IMR-90 (cell line): Measurements from ENCODE around the gene ARL8B. TPM values are rescaled to one million over a fixed set of nuclear protein-coding genes. Genes with fewer than 3 reads are reported as not detected.

Experiments
- ATAC-seq: fragments of 200-7000 bp; cut with Tn5 transposase; 2 replicates; pipeline ENCODE4 v1.9.1; 2020; ENCODE audit warnings: low read depth, mild to moderate bottlenecking, moderate library complexity
- BruUV-seq: library from RNA; stranded (reverse); fragments of 400-500 nt; replicated peaks from 2 replicates; lab custom pipeline; 2021; lab: Mats Ljungman, UMichigan
- CTCF ChIA-PET: fragments of 300-600 bp; formaldehyde crosslinking; extraction: SDS; loops from one replicate; lab custom pipeline; 2021; ENCODE audit warnings: antibody characterized with exemption; lab: Yijun Ruan, JAX
- POLR2A ChIA-PET: fragments of 300-600 bp; sonication (Branson Sonifier 250); formaldehyde crosslinking; loops from one replicate; lab custom pipeline; 2022; ENCODE audit warnings: antibody characterized with exemption; ENCODE audit not compliant: unreplicated experiment; lab: Charles Lee
- DNase-seq: peaks from one replicate; pipeline ENCODE4 v3.0.0; 2013
- H2AFZ ChIP-seq: replicated peaks from 2 replicates; pipeline ENCODE3; 2013; ENCODE audit warnings: low read length, mild to moderate bottlenecking; ENCODE audit not compliant: poor library complexity
- H2AK5ac ChIP-seq: 2 replicates; pipeline ENCODE4 v1.6.1; 2013; ENCODE audit warnings: low read depth, low read length, inconsistent platforms
- H2AK9ac ChIP-seq: replicated peaks from 2 replicates; pipeline ENCODE3; 2013; ENCODE audit warnings: mild to moderate bottlenecking, low read depth, low read length, moderate library complexity; ENCODE audit not compliant: poor library complexity
- H2BK120ac ChIP-seq: 2 replicates; pipeline ENCODE4 v1.6.1; 2013; ENCODE audit warnings: low read depth, low read length, inconsistent platforms
- H2BK15ac ChIP-seq: 3 replicates; pipeline ENCODE4 v1.6.1; 2013; ENCODE audit warnings: low read depth, low read length, inconsistent platforms
- H2BK20ac ChIP-seq: 2 replicates; pipeline ENCODE4 v1.6.1; 2013; ENCODE audit warnings: low read depth, mild to moderate bottlenecking, inconsistent platforms, low read length, moderate library complexity
- H2BK5ac ChIP-seq: 2 replicates; pipeline ENCODE4 v1.6.1; 2013; ENCODE audit warnings: mild to moderate bottlenecking, low read depth, low read length, inconsistent platforms; ENCODE audit not compliant: poor library complexity, severe bottlenecking
- H3K14ac ChIP-seq: replicated peaks from 2 replicates; pipeline ENCODE4 v1.6.1; 2013; ENCODE audit warnings: low read depth, low read length, inconsistent platforms
- H3K18ac ChIP-seq: 2 replicates; pipeline ENCODE4 v1.6.1; 2013; ENCODE audit warnings: low read depth, low read length, control low read depth
- H3K23ac ChIP-seq: 2 replicates; pipeline ENCODE4 v1.6.1; 2013; ENCODE audit warnings: low read depth, low read length, inconsistent platforms
- H3K27ac ChIP-seq: 2 replicates; pipeline ENCODE4 v1.5.1; 2013; ENCODE audit warnings: mild to moderate bottlenecking, control low read depth, low read length; ENCODE audit not compliant: insufficient read depth
- H3K27me3 ChIP-seq: 2 replicates; pipeline ENCODE4 v1.6.1; 2013; ENCODE audit warnings: low read length; ENCODE audit not compliant: control insufficient read depth, insufficient read depth
- H3K36me3 ChIP-seq: 2 replicates; pipeline ENCODE4 v1.6.1; 2013; ENCODE audit warnings: low read length, mixed read lengths; ENCODE audit not compliant: control insufficient read depth, insufficient read depth
- H3K4ac ChIP-seq: 2 replicates; pipeline ENCODE4 v1.6.1; 2013; ENCODE audit warnings: low read depth, low read length, inconsistent platforms
- H3K4me1 ChIP-seq: 2 replicates; pipeline ENCODE4 v1.6.1; 2013; ENCODE audit warnings: low read length, mixed read lengths; ENCODE audit not compliant: control insufficient read depth, insufficient read depth
- H3K4me2 ChIP-seq: 2 replicates; pipeline ENCODE4 v1.6.1; 2013; ENCODE audit warnings: low read depth, mild to moderate bottlenecking, control low read depth, low read length, moderate library complexity
- H3K4me3 ChIP-seq: 2 replicates; pipeline ENCODE4 v1.5.1; 2013; ENCODE audit warnings: low read depth, mild to moderate bottlenecking, control low read depth, low read length, moderate library complexity; ENCODE audit not compliant: insufficient read depth
- H3K56ac ChIP-seq: 2 replicates; pipeline ENCODE4 v1.6.1; 2013; ENCODE audit warnings: low read length, inconsistent platforms; ENCODE audit not compliant: insufficient read depth; ENCODE audit errors: extremely low read depth
- H3K79me1 ChIP-seq, 2 experiments: 2 replicates each; pipeline ENCODE4 v1.6.1; 2013; ENCODE audit warnings: low read length in 2 of 2, inconsistent platforms in 1 of 2, low read depth in 1 of 2
- H3K9ac ChIP-seq: 2 replicates; pipeline ENCODE4 v1.6.1; 2013; ENCODE audit warnings: low read depth, low read length, control low read depth
- H3K9me1 ChIP-seq: 2 replicates; pipeline ENCODE4 v1.6.1; 2013; ENCODE audit warnings: low read length, inconsistent platforms; ENCODE audit not compliant: insufficient read depth
- H3K9me3 ChIP-seq: 2 replicates; pipeline ENCODE4 v1.6.1; 2013; ENCODE audit warnings: low read length; ENCODE audit not compliant: control insufficient read depth, insufficient read depth
- H4K20me1 ChIP-seq: 2 replicates; pipeline ENCODE4 v1.6.1; 2013; ENCODE audit warnings: low read length, inconsistent platforms; ENCODE audit not compliant: insufficient read depth
- H4K5ac ChIP-seq: 2 replicates; pipeline ENCODE4 v1.6.1; 2013; ENCODE audit warnings: mild to moderate bottlenecking, low read depth, low read length, control low read depth
- H4K8ac ChIP-seq, 2 experiments: 2 replicates each; pipeline ENCODE4 v1.6.1; 2013; ENCODE audit warnings: low read depth in 2 of 2, low read length in 2 of 2, control low read depth in 1 of 2, inconsistent platforms in 1 of 2
- H4K91ac ChIP-seq: 2 replicates; pipeline ENCODE4 v1.6.1; 2013; ENCODE audit warnings: low read depth, low read length, inconsistent platforms; ENCODE audit not compliant: insufficient read depth
- ELK1 ChIP-seq: fragments of 150-350 bp; IDR thresholded peaks from 2 replicates; pipeline ENCODE4 v1.6.1; 2016; ENCODE audit warnings: low read depth, mild to moderate bottlenecking, low read length, moderate library complexity, borderline replicate concordance
- MAFK ChIP-seq: IDR thresholded peaks from 2 replicates; pipeline ENCODE4 v1.6.1; 2012; ENCODE audit warnings: low read depth, low read length, improper control_type of control experiment
- SMC3 ChIP-seq: fragments of 150-350 bp; IDR thresholded peaks from 2 replicates; pipeline ENCODE4 v1.6.1; 2016; ENCODE audit warnings: low read depth, mild to moderate bottlenecking, antibody characterized with exemption, low read length, moderate library complexity
- WGBS, 2 experiments: methylation state at CpG; one replicate each; pipeline versions ENCODE4 v1.1.5 to v1.1.7; 2013; ENCODE audit warnings: missing lambda C conversion rate in 2 of 2; ENCODE audit not compliant: insufficient read length in 1 of 2; ENCODE audit errors: extremely low coverage in 2 of 2; 5-methylcytosine and 5-hydroxymethylcytosine counted together
- dilution Hi-C: fragments of 300-500 bp; cut with HindIII; formaldehyde crosslinking; loops from one replicate; pipeline ENCODE4 v1.14.3; 2018; ENCODE audit warnings: low sequenced_read_pairs; ENCODE audit not compliant: unreplicated experiment
- in situ Hi-C: fragments of 300-500 bp; cut with MboI; formaldehyde crosslinking; loops from 3 replicates; pipeline ENCODE4 v1.14.3; 2019; ENCODE audit warnings: low sequenced_read_pairs, inconsistent platforms, mixed read lengths
- intact Hi-C: fragments of 100-400 bp; cut with micrococcal nuclease; formaldehyde crosslinking; loops from 2 replicates; pipeline ENCODE4 v1.10.0; 2022
- polyA plus RNA-seq, 3 experiments: library from polyadenylated mRNA; depleted of rRNA; stranded (reverse); fragments of >200 nt; gene quantifications; 2 replicates each; pipeline ENCODE4 v1.2.3, GENCODE V29; 2012; ENCODE audit warnings: low replicate concordance in 1 of 3
- total RNA-seq: library from RNA; depleted of rRNA; stranded (reverse); fragments of >200 nt; gene quantifications from 2 replicates; pipeline ENCODE4 v1.2.3, GENCODE V29; 2012

The ARL8B gene
- total and polyA plus RNA-seq, 2 of the 4 experiments (the other 2 are of a cell fraction) = 32.3 to 47.0 TPM

DNA sequence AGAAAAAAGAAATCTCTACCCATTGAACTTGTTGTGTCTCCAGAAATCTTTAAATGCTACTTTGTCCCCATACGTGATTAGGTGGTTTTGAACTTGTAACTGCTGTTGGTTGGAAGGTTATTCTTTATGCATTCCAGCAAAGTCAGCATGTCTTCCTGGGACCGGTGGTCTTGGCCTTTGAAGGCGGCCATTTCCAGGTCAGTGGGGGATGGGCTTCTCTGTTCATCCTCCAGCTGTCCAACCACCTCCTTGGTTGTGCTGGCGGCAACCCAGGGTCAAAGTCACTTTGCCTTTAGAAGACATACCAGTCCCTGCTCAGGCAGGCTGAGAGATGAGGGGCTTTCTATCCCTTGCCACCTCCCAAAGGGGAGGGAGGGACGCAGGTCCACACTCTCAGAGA lies 37.9 kb upstream of the ARL8B start:
- H3K9me3 ChIP-seq = no peaks in the 10 kb centered on the region
- in situ Hi-C loops (no loop called here), dilution Hi-C loops (no loop called here), intact Hi-C loops (no loop called here)
- no peak overlapping the region for H3K14ac ChIP-seq
- no peaks in the 10 kb centered on the region for H4K20me1 ChIP-seq
- H2BK5ac ChIP-seq = no peak overlapping the region
- no peak overlapping the region for H4K5ac ChIP-seq
- no peak overlapping the region for H2BK20ac ChIP-seq
- H3K18ac ChIP-seq = no peak overlapping the region
- no peak overlapping the region for H3K4me2 ChIP-seq
- no peaks in the 10 kb centered on the region for H3K9me1 ChIP-seq
- no peaks in the 10 kb centered on the region for H3K4me1 ChIP-seq
- H4K91ac ChIP-seq = no peak overlapping the region
- TF ChIP-seq MAFK (no peak), ELK1 (no peak), SMC3 (no peak)
- no peaks in the 10 kb centered on the region for H3K79me1 ChIP-seq
- H2BK120ac ChIP-seq = no peak overlapping the region
- BruUV-seq = no TSS peak
- H2AK5ac ChIP-seq = no peak overlapping the region
- H3K56ac ChIP-seq = no peak overlapping the region
- no peak overlapping the region for H3K4ac ChIP-seq
- ATAC-seq = no peak
- H3K27me3 ChIP-seq = peaks cover 4% of the 10 kb centered on the region
- no peak overlapping the region for H4K8ac ChIP-seq
- H2AFZ ChIP-seq = no peak overlapping the region
- no peak for DNase-seq
- H3K36me3 ChIP-seq = no peaks in the 10 kb centered on the region
- H2AK9ac ChIP-seq = peak overlapping the region; percentile 44
- H3K23ac ChIP-seq = no peak overlapping the region
- no peak overlapping the region for H3K27ac ChIP-seq
- no peak overlapping the region for H3K9ac ChIP-seq
- no peak overlapping the region for H3K4me3 ChIP-seq
- POLR2A ChIA-PET = no interaction called here
- no peak overlapping the region for H2BK15ac ChIP-seq
- CTCF ChIA-PET = no interaction called here
- 75% methylated on average over 2 of the region's 5 CpGs; no CpG with 5 or more reads in 1 of the 2 experiments for WGBS, 2 experiments
